GM19463 (cell line): ENCODE results near the gene ZDHHC14.
A peak's percentile ranks its signal among the peaks of the same experiment; 100 is the strongest.

Experiments used
- ATAC-seq: cut with Tn5 transposase; IDR thresholded peaks from one replicate; pipeline ENCODE4 v1.9.1; 2021; ENCODE audit warnings: mild to moderate bottlenecking, moderate library complexity; ENCODE audit not compliant: unreplicated experiment

ZDHHC14 gene

DNA sequence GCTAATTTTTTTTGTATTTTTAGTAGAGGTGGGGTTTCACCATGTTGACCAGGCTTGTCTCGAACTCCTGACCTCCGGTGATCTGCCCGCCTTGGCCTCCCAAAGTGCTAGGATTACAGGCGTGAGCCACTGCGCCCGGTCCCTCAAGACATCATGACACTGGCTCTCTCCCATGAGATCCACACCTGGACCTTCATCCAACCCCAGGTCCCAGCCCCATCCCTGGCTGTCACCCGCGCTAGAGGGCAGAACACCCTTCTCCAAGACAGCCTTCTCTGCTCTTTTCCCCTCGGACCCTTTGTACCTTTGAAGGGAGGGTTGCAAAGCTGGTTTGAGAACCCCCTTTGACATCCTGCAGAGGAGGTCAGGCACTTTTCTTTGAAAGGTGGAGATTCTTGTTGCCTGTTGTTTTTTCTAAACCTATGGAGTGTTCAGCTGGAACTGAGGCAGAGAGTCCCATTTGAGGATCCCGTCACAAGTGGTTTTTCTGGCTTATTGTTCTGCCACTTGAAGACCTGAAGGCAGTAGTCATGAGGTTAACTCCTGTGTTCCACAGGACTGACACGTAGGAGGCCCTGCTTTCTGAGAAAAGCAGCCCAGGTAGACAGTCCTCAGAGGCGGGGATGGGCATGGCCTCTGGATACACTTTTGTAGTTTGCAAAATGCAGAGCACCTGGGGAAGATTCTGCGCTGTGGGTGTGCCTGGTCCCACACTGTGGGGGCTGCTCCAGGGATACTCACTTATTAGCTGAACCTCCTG, 270.9 kb downstream of the ZDHHC14 start:
- ATAC-seq = no peak

- ATAC-seq = no peak
These were observed 271.8 kb downstream of the ZDHHC14 start for GRCh38 chr6:157652601-157653363.

- no peak for ATAC-seq
These were observed 272.5 kb downstream of the ZDHHC14 start for GRCh38 chr6:157653521-157653920.

DNA sequence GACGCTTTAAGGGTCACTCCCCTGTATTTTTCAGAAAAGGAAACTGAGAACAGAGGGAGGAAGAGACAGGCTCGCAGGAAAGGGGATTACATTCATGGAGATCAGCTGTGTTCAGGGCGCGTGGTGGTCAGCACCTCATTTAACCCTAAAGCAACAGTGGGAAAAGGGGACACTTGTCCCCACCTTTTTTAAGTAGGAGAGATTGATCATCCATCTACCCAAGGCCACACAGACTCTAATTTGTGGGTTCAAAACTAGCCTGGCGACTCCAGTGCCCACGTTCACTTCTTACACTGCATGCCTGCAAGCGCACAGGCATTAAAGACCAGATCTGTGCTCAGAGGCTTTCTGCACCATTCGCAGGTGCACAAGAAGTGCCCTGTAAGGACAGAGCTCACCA, 274.1 kb downstream of the ZDHHC14 start:
- no peak for ATAC-seq

DNA sequence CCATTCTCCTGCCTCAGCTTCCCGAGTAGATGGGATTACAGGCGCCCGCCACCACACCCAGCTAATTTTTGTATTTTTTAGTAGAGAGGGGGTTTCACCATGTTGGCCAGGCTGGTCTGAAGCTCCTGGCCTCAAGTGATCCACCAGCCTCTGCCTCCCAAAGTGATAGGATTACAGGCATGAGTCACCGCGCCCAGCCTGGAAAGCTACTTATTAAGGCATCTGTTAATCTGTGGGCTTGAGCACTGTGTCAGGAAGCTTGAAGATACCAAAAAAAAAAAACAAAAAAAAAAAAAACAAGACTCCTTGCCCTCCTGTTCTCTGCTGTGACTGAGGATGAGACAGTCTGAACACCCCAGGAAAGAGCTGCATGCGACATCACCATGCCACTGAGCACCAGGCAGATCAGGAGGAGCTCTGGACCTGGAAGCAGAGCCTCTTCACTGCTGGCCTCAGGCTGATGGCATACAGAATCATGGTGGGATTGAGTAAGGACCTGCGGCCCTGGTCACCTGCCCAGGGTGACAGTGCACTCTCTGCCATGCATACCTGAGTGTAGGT, 275.5 kb downstream of the ZDHHC14 start:
- no peak for ATAC-seq

DNA sequence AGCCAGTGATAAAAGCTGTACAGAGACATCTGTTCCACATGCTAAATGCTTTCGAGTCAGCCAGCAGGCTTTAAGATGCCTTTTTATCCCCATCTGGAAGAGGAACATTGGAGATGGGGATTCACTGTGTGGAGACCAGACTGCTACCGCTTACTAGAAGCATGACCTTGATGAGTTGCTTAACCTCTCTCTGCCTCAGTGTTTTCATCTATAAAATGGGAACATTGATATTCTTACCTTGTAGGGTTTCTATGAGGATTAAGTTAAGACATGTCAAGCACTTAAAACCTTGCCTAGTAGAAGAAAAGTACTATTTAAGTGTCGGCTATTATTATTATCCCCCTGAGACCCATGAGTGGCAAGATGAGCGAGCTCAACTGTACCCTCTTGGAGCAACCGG, 276.8 kb downstream of the ZDHHC14 start:
- no peak for ATAC-seq

- no peak for ATAC-seq
These were observed 277.3 kb downstream of the ZDHHC14 start for GRCh38 chr6:157658301-157658700.

DNA sequence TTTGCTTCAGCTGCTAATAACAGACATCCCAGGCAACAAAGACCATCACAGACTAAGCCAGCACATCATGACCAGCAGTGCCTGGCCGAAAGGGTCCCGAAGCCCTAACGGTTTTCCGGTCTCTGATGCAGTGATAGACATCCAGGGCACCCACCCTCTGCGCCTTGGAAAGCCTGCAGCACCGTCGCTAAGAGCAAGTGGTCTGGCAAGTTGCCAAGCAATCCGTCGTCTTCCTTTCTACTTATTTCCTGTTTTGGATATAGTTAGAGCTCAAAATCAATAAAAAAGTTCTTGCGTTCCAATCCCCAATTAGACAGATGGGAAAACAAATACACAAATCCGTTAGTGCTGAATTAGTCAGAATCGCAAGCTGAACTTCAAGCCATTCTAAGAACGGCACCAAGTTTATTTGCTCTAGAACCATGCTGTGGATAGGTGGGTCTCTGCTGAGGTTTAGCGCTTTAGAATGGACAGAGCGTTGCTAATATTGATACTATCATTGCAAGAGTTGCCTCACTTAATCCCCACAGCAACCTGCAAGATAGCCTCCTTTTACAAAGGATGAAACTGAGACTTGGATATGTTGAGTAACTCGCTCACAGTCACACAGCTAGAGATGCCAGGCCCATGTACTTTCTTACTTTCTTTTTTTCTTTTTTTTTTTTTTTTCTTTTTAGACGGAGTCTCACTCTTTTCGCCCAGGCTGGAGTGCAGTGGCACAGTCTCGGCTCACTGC, 278.7 kb downstream of the ZDHHC14 start:
- no peak for ATAC-seq

GRCh38 chr6:157660414-157660813, 279.4 kb downstream of the ZDHHC14 start:
- no peak for ATAC-seq

DNA sequence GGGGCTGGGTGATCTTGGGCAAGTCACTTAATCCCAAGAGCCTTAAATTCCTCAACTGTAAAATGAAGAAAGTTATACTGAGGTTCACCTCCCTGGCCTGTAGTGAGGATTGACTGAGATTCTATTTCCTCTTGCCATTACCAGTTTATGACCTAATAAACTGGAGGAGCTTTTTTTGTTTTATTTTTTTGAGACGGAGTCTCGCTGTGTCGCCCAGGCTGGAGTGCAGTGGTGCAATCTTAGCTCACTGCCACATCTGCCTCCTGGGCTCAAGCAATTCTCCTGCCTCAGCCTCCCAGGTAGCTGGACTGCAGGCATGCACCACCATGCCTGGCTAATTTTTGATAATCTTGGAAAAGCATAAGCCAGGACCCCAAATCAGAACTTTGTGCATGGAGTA, 280.7 kb downstream of the ZDHHC14 start:
- ATAC-seq = no peak

DNA sequence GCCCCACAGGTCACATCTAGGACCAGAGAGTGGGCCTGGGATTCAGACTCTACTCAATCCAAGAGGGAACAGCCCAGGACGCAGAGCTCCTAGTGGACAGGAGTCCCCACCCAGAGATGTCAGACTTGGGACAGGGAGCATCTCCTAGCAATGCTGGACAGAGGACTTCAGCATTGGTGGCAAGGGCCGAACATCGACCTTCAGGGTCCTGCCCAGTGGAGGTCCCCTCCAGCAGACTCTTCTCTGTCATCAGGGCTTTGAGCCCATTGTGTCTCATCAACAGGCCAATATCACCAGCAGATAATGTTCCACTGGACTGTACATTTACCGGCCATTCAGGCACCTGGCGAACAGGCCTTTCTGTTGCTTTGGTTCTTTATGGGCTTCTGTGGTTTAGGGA, 282.3 kb downstream of the ZDHHC14 start:
- no peak for ATAC-seq

DNA sequence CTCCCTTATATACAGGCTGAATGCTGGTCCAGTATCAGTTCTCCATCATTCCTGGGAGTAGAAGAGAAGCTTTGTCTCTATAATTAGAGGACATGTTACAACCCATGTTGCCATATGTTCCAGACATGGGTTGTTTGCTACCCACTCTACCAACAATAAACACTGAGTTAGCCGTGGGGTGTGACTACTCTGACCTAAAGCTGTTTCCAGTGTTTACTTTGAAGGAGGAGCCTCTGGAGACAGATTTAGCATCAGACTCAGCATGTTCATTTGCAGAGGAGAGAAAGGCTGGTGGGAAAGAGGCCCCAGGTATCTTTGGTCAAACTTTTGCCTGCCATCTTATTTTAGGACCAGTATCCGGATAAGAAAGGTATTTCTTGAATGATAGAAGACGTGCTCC, 284.2 kb downstream of the ZDHHC14 start:
- ATAC-seq = no peak

DNA sequence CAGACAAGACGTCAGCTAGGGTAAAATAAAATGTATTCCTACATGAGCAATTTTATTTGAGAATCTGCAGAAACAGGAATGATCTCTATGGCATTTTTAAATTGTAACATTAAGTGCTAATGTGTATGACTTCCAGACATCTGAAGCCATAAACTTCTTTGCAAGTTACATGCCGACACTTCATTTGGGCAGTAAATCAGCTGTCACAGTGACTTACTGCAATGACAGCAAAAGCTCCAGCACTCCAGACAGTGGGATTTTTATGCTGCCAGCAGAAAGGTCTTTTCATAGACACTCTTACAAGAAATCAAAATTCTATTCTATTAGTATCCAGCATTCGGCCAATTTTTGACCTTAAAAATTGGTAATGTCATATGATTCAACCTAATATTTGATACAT, 285.7 kb downstream of the ZDHHC14 start:
- ATAC-seq = no peak

DNA sequence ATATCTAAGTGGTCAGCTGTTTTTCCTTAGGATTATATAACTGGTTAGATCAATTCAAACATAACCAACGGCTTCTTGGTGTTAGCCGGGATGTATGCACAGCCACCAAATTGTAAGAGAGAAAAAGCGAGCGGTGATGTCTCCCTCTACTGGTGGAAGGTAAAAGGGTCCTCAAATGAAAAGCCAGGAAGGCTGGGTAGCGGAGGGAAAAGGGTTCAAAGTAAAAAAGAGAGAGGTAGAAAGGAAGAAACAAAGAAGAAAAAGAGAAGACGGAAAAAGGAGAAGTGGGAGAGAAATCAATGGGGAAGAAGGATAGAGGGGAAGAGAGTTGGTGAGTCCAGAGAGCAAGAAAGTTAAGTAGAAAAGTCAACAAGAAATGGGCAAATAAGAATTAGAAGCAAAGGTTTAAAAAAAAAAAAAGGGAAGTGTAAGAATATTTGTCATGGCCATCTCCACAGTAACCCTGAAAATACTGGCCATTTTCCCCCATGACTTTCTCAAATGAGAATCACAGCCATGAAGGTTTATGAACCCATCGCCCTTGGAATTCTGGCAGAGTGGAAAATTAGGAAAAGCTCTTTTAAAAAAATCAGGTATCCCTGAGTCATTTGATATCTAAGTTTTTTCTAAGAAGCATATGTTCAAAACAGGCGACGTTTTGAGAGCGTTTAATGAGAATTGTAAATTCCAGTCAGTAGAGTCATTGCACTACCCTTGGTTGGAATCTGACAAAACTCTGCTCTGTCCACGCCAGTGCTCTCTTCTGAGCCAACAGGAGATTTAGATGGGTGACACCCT, 286.4 kb downstream of the ZDHHC14 start:
- peak; percentile 61 for ATAC-seq

GRCh38 chr6:157668009-157668401, 287.0 kb downstream of the ZDHHC14 start:
- ATAC-seq = no peak

GRCh38 chr6:157668713-157669112, 287.7 kb downstream of the ZDHHC14 start:
- no peak for ATAC-seq

DNA sequence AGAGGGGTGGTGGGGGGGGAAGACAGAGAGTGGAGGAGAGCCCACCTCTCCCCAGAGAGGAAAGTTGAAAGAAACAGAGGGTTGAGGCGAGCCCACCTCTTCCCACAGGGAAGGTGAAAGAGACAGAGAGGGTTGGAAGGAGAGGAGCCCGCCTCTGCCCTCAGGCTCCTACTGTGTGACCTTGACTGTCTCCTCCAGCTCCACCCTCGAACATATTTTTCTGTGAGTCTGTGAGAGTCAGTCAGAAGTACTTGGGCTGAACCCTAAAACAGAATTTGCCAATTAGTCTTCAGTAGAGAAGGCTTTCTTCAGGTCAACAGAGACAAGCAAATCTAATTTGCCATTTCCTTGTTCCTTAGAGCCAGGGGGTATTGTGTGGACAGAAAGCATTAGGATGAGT, 288.3 kb downstream of the ZDHHC14 start:
- no peak for ATAC-seq

DNA sequence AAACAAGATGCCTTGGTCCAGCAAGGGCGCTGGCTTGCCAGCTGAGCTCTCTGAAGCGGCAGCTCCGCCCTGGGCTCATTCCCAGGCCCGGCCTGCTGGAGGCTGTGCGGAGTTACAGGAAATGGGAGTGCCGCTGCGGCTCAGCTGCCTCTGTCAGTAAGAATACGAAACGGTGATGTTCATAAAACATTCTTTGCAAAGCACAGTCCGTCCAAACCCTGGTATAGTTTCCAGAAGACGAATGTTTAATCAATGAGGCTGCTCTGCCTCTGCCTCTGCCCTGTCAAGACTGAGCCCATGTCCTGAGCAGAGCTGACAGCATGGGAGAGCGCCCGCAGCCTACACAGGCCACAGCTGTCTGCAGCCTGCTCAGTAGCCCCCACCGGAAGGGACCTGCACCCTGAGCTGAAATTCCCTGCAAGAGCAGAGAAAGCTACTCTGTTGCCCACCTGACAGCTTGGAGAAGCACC, 288.8 kb downstream of the ZDHHC14 start:
- no peak for ATAC-seq

GRCh38 chr6:157670466-157671186, 289.6 kb downstream of the ZDHHC14 start:
- ATAC-seq = no peak
